ENCODE results near the gene FSTL5. TPM values are rescaled to one million over a fixed set of nuclear protein-coding genes. Genes with fewer than 3 reads are reported as not detected.

The FSTL5 gene
- total RNA-seq, 4 donors from 2014 or later = not detected

DNA sequence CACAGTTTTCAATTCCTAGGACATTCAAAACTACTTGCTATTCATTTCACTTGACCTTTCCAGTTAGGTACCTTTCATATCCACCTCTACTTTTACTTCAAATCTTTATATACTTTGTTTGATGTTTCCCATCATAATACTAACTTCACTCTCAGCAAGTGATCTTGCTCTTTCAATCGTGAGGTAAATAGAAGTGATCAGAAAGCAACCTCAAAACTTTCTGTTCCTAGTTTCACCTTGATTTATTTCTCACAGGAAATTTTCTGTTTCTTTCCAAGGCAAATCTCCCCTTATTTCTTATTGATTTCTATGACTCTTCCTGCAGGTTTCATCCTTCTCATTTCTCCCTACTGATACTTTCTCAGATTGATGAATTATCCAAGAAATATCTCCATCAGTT lies 623.5 kb downstream of the FSTL5 start:
- no peaks in the 10 kb centered on the region for H3K4me1 ChIP-seq
- TF ChIP-seq POLR2AphosphoS5 (IDR thresholded peaks at IDR 0.05) = no peak
- TF ChIP-seq, protein P1, sequence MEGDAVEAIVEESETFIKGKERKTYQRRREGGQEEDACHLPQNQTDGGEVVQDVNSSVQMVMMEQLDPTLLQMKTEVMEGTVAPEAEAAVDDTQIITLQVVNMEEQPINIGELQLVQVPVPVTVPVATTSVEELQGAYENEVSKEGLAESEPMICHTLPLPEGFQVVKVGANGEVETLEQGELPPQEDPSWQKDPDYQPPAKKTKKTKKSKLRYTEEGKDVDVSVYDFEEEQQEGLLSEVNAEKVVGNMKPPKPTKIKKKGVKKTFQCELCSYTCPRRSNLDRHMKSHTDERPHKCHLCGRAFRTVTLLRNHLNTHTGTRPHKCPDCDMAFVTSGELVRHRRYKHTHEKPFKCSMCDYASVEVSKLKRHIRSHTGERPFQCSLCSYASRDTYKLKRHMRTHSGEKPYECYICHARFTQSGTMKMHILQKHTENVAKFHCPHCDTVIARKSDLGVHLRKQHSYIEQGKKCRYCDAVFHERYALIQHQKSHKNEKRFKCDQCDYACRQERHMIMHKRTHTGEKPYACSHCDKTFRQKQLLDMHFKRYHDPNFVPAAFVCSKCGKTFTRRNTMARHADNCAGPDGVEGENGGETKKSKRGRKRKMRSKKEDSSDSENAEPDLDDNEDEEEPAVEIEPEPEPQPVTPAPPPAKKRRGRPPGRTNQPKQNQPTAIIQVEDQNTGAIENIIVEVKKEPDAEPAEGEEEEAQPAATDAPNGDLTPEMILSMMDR (IDR thresholded peaks at IDR 0.05) = no peak
- no peak for TF ChIP-seq EP300 (IDR thresholded peaks at IDR 0.05)
- TF ChIP-seq POLR2A (IDR thresholded peaks at IDR 0.05) = no peak
- DNase-seq (ENCODE audit: low spot score in 2 of 2) = no peak
- 86% methylated on average over 1 of the region's 1 CpG for WGBS
- H3K27me3 ChIP-seq = no peaks in the 10 kb centered on the region
- H3K4me3 ChIP-seq = no peak overlapping the region
- no peak overlapping the region for H3K27ac ChIP-seq
- no peaks in the 10 kb centered on the region for H3K36me3 ChIP-seq
- no peaks in the 10 kb centered on the region for H3K9me3 ChIP-seq

DNA sequence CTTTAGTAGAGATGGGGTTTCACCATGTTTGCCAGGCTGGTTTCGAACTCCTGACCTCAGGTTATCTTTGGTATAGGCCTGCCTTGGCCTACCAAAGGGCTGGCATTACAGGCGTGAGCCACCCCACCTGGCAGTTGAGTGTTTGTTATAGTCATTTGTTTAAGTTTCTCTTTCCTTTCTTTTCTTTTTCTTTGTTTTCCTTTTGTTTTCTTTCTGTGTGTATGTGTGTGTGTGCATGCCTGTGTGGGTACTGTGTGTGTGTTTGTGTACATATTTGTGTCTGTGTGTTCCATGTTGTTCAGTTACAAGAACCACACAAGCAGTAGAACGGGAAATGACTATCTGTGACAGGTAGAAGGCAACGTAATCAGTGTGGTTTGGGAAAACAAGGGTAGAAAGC lies 624.9 kb downstream of the FSTL5 start:
- no peaks in the 10 kb centered on the region for H3K4me1 ChIP-seq
- TF ChIP-seq POLR2A (IDR thresholded peaks at IDR 0.05) (no peak), EP300 (IDR thresholded peaks at IDR 0.05) (no peak)
- H3K9me3 ChIP-seq = peaks cover 6% of the 10 kb centered on the region
- H3K27ac ChIP-seq = no peak overlapping the region
- H3K4me3 ChIP-seq = no peak overlapping the region
- DNase-seq (ENCODE audit: low spot score in 2 of 2) = no peak
- 92% methylated on average over 4 of the region's 4 CpGs for WGBS
- no peaks in the 10 kb centered on the region for H3K27me3 ChIP-seq
- no peaks in the 10 kb centered on the region for H3K36me3 ChIP-seq

DNA sequence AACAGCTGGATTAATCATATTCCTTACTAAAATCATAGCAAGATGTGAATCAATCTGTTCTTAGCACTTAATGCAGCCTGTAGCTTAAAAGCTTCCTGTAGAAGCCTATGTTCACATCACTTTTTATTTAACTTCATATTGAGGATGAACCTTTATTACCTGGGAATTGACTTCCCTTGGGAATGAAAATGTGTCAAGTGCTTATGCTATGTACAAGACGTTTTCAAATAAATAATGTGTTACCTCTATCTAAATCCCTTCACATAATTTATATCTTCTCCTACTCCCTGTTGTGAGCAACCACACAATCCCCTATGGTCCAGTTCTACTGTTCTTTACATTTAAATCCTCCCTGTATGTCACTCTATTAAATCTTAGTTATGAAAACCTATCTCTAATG lies 633.1 kb downstream of the FSTL5 start:
- Histone ChIP-seq H3K27me3 (no peaks in the 10 kb centered on the region), H3K9me3 (peaks cover 13% of the 10 kb centered on the region), H3K36me3 (no peaks in the 10 kb centered on the region), H3K27ac (no peak overlapping the region), H3K4me3 (no peak overlapping the region), H3K4me1 (no peaks in the 10 kb centered on the region)
- WGBS = 51% methylated on average over 1 of the region's 1 CpG
- TF ChIP-seq POLR2A (IDR thresholded peaks at IDR 0.05) (no peak), EP300 (IDR thresholded peaks at IDR 0.05) (no peak), POLR2AphosphoS5 (IDR thresholded peaks at IDR 0.05) (no peak)
- TF ChIP-seq, protein P1 (IDR thresholded peaks at IDR 0.05) = no peak
- no peak for DNase-seq (ENCODE audit: low spot score in 2 of 2)

DNA sequence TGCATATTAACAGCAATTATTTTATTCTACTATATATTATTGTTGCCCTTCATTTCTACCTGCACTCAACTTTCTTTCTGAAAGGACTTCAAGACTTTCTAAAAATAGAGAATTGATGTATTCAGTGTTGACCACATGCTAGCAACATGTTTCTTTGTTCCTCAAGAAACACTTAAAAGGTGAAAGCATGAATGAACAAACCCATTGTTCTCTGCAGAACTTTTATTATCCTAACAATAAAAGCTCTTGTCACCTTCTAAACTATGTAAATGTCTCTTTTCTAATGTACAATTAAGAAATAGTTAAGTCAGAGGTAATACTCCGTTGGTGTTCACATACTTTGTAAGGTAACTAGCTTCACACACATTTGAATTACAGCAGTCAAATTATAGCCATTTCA lies 638.7 kb downstream of the FSTL5 start:
- Histone ChIP-seq H3K27ac (no peak overlapping the region), H3K4me3 (no peak overlapping the region), H3K27me3 (no peaks in the 10 kb centered on the region), H3K4me1 (no peaks in the 10 kb centered on the region), H3K9me3 (no peaks in the 10 kb centered on the region), H3K36me3 (no peaks in the 10 kb centered on the region)
- DNase-seq (ENCODE audit: low spot score in 2 of 2) = no peak
- WGBS = 57% methylated on average over 1 of the region's 1 CpG
- TF ChIP-seq POLR2A (IDR thresholded peaks at IDR 0.05) = no peak
- TF ChIP-seq, protein P1 (IDR thresholded peaks at IDR 0.05) = no peak
- TF ChIP-seq EP300 (IDR thresholded peaks at IDR 0.05) = no peak
- no peak for TF ChIP-seq POLR2AphosphoS5 (IDR thresholded peaks at IDR 0.05)

DNA sequence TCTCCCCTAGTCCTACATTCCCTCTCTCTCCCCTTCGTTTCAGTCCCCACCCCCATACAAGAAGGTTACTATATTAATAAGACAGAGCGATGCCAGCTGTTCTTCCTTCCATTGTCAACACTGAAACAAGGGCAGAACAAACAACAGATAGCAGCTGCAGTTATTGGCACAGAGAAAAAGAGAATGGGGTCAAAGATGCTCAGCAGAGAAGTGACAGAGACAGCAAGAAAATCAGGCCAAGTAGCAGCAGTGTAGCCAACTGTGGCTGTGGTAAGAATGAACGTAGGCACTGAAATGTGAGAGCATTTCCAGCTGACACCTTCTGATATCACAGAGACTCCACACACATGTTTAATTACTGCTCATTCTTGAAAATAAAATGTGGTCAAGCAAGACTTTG lies 641.8 kb downstream of the FSTL5 start:
- Histone ChIP-seq H3K36me3 (no peaks in the 10 kb centered on the region), H3K4me1 (no peaks in the 10 kb centered on the region), H3K27ac (no peak overlapping the region), H3K4me3 (no peak overlapping the region), H3K9me3 (no peaks in the 10 kb centered on the region), H3K27me3 (no peaks in the 10 kb centered on the region)
- TF ChIP-seq POLR2AphosphoS5 (IDR thresholded peaks at IDR 0.05) (no peak), POLR2A (IDR thresholded peaks at IDR 0.05) (no peak), EP300 (IDR thresholded peaks at IDR 0.05) (no peak)
- TF ChIP-seq, protein P1 (IDR thresholded peaks at IDR 0.05) = no peak
- WGBS = 35% methylated on average over 3 of the region's 3 CpGs
- no peak for DNase-seq (ENCODE audit: low spot score in 2 of 2)

DNA sequence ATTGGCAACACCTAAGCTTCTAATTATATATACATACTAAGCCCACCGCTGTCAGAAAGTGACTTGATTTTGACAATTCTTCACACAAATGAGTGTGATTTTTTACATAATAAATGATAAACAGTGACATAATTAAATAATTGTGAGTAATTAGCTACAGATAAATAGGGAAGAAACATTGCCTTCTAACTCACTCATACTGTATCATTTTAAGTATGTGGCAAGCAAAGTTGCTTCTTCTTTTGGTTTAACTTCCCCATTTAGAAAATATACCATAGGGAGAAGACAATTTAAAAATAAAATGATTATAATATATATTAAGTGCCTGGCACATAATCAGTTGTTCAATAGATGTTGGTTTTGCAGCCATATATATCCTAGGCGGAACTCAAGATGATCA lies 644.2 kb downstream of the FSTL5 start:
- H3K9me3 ChIP-seq = no peaks in the 10 kb centered on the region
- H3K36me3 ChIP-seq = no peaks in the 10 kb centered on the region
- TF ChIP-seq POLR2A (IDR thresholded peaks at IDR 0.05) (no peak), POLR2AphosphoS5 (IDR thresholded peaks at IDR 0.05) (no peak), EP300 (IDR thresholded peaks at IDR 0.05) (no peak)
- TF ChIP-seq, protein P1 (IDR thresholded peaks at IDR 0.05) = no peak
- no peaks in the 10 kb centered on the region for H3K27me3 ChIP-seq
- no peak for DNase-seq (ENCODE audit: low spot score in 2 of 2)
- H3K27ac ChIP-seq = no peak overlapping the region
- H3K4me3 ChIP-seq = no peak overlapping the region
- H3K4me1 ChIP-seq = no peaks in the 10 kb centered on the region
- WGBS = 97% methylated on average over 2 of the region's 2 CpGs

All from suprapubic skin (tissue), 4 donors.